ENCODE results near the gene USP21.

The USP21 gene

DNA sequence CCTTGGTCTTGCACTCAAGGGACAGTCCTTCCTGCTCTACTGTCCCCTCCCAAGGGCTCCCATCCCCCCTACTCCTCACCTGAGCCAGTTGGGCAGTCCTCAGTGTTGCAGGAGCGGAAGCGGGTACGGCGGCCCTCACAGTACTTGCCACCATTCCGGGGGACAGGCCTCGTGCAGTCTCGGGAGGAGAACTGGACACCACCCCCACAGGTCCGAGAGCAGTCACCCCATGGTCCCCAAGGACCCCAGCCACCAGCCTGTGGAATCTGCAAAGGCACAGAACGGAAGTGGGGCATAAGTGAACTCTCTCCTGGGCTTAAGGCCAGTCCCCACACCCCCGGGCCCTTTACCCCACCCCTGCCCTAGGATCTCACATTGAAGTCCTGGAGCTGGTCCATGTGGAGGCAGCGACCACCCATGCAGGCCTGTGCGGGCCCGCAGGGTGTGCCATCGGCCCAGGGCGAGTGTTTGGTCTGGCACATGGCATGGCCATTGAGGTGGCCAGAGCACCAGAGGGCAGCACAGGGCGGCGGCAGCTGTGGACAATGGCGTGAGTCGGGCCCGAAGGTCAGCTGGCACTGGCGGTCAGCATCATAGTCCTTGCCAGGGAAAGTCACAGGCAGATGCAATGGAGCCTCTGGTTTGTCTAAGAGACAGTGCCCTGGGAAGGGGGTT is 34.4 kb downstream of the USP21 start:
- no peak for DNase-seq (ENCODE audit: low spot score)

DNA sequence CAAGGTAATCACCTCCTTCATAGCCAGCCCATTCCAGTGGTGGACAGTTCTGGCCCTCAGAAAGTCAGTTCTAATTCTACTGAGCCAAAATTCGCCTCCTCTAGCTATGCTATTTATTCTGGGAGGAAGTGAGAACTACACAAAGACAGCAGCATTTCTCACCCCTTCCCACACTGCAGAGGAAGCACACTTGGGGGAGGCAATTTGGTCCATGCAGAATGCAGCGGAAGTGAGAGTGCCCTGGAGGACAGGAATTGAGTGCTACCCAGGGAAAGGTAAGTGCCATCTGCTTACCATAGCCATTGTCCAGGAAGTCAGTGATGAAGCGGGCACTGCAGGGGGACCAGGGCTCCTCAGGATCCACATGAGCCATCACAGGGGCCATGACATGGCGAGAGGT is 35.9 kb downstream of the USP21 start:
- DNase-seq (ENCODE audit: low spot score) = no peak

DNA sequence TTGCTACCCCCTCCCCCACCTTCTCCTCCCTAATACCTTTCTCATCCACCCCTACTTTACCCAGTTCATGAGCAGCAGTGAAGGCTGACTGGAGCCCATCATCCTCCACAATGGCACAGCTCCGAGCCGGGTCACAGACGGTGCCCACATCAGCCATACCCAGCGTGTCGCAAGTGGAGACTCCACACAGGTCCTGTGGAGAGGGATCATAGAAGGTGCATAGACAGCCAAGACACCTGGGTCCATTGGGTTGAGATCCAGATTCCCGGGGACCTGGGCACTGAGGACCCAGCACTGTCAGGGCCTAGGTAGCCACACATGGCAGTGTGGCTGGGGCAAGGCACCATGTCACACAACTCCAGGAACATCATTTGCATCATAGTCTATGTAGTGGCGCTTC is 36.8 kb downstream of the USP21 start:
- no peak for DNase-seq (ENCODE audit: low spot score)

GRCh38 chr1:161196521-161197451 is 37.5 kb downstream of the USP21 start:
- peak; percentile 57 for DNase-seq (ENCODE audit: low spot score)

GRCh38 chr1:161197560-161198193 is 38.4 kb downstream of the USP21 start:
- no peak for DNase-seq (ENCODE audit: low spot score)

- no peak for DNase-seq (ENCODE audit: low spot score)
Measured at GRCh38 chr1:161198194-161198896, 39.0 kb downstream of the USP21 start.

DNA sequence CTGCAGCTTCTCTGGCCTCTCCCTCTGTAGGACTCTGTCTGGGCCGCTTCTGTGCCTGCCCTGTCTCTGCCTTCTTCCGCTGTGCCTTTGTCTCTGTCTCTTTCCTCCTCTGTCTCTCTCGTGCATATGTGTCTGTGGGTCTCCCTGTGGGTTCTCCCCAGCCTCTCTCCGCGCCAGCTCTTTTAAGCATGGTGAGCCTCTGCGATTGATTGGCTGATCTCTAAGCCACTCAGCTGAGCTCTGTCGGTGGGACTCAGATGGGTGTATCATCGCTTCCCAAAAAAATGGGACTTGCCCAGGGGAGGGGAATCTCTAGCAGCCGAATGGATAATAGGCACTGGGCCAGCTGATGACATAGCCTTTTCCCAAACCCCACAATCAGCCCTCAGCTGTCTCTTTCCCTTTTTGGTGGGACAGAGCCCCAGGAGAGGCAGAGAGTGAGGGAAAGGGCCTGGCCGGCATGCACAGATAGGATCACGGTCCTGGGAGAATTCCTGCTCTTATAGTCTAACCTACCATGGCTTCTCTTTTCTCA is 39.7 kb downstream of the USP21 start, which contains the start of gene ADAMTS4:
TSS of gene ADAMTS4 (minus strand) at position 158 of the 535 bp plus-strand sequence. CDS start 427 bp downstream, outside the sequence.
- DNase-seq (ENCODE audit: low spot score) = peak; percentile 81

- no peak for DNase-seq (ENCODE audit: low spot score)
Measured at GRCh38 chr1:161199506-161200139, 40.3 kb downstream of the USP21 start.

DNA sequence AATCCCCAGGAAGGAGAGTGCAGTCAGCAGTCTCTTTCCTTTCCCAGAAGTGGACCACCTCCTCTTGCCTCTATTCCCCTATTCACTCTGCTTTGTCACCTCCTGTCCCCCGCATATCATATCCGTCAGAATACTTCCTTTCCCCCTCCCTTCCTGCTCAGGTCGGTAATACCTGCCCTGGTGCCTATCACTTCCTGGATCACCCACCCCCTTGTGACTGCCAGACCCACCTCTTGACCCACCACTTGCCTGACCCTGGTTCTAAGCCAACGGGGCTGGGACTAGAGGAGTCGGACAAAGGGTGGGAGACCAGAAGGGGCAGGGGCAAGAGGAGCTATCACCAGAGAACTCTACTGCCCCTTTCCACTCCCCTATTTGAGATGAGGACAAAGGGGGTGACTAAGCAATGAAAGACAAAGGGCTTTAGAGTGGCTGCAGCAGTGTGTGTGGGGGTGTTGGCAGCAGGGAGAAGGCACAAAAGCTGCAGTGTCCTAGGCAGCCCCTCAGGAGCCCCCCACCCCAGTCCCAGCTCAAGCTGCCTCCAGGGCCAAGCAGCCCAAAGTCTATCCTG is 41.2 kb downstream of the USP21 start:
- DNase-seq (ENCODE audit: low spot score) = no peak

- no peak for DNase-seq (ENCODE audit: low spot score)
Measured at GRCh38 chr1:161200992-161201835, 41.9 kb downstream of the USP21 start.

DNA sequence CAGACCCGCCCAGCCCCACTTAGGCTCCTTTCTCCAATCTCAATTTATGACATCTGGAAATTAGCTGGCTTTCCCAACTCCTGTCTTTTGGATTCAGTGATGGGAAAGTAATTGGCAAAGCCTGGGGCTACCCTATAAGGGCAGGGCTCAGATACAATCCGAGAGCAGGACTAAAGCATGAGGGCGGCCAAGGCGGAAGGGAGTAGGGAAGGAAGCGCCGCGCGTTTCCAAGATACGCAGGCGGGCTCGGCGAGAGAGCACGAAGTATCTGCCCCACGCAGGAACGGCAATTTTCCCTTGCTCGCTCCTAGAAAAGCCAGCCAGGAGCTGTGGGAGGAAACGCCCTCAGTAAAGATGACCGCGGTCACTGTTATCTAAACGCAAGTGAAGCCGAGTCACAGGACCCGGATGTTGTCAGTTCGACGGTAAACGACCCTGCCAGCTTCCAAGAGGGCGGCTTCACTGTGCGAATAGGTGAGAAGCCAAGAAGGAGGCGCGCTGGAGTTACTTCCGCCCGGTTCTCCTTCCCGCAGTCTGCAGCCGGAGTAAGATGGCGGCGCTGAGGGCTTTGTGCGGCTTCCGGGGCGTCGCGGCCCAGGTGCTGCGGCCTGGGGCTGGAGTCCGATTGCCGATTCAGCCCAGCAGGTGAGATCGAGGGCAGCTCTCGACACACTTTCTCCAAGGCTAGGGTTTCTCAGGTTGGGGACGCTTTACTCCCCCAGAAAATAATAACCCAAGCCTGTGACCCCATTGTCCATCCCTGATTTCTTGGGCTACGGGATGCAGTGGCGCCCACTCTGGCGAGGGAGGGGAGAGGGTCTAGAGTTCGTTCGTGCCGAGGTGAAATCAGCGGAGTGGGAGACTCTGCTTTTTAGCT is 42.8 kb downstream of the USP21 start, which contains the start of gene NDUFS2:
TSS of gene NDUFS2 (plus strand) at position 532 of the 877 bp plus-strand sequence. CDS start at position 551, 19 bp downstream.
- DNase-seq (ENCODE audit: low spot score) = peak; percentile 92

GRCh38 chr1:161206411-161207140 is 47.3 kb downstream of the USP21 start:
- no peak for DNase-seq (ENCODE audit: low spot score)

- no peak for DNase-seq (ENCODE audit: low spot score)
Measured at GRCh38 chr1:161207173-161207572, 47.9 kb downstream of the USP21 start.

DNA sequence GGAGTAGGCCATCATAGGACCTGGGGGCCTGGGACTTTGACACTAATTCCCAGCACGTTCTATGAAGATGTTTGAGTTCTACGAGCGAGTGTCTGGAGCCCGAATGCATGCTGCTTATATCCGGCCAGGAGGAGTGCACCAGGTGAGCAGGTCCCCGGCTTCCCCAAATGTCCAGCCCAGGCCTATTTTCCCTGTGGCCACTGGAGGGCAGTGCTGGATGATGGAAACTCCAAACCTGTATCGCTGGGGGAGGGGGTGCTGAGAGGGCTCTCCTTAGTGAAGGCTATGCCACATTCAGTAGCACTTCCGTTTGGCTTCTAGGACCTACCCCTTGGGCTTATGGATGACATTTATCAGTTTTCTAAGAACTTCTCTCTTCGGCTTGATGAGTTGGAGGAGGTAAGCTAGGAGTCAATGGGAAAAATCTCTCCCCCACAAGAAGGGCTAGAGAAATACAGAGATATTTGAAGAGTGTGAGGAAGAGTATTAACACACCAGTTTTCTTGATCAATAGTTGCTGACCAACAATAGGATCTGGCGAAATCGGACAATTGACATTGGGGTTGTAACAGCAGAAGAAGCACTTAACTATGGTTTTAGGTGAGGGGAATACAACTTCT is 50.6 kb downstream of the USP21 start:
- peak; percentile 72 for DNase-seq (ENCODE audit: low spot score)

DNA sequence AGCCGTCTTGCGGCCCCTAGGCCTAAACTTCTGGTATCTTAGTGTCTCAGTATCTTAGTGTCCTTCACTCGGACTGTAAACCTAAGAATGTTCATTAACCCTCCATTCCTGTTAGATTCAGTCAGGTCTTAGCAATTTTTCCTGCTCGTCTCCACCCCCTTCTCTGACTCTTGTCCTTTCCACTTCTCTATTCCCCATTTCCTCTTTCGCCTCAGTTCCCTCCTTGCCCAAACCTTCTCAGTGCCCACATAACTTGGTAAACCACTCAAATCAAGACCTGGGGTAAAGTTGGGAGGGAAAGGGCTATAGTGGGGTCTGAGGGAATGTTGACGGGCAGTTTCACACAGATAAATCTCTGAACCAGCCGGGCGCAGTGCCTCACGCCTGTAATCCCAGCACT is 55.1 kb downstream of the USP21 start:
- DNase-seq (ENCODE audit: low spot score) = no peak

- no peak for DNase-seq (ENCODE audit: low spot score)
Measured at GRCh38 chr1:161215076-161215475, 55.8 kb downstream of the USP21 start, which contains the start of gene FCER1G. TSS of gene FCER1G (plus strand) at chr1:161215295. CDS start at chr1:161215322, 27 bp downstream.
